Fibroblast of lung (primary cell): ENCODE data around the gene PCDHA6. TPM values are rescaled to one million over a fixed set of nuclear protein-coding genes. Genes with fewer than 3 reads are reported as not detected.
A peak's percentile ranks its signal among the peaks of the same experiment; 100 is the strongest.
"Not testable (repeated sequence)": the region's sequence is repeated elsewhere in the genome, so short reads cannot be mapped to it uniquely, and the experiment has no call there.

ENCODE experiments used
- DNase-seq, 2 donors: peaks; one replicate each; pipeline versions ENCODE4 v3.0.0 to v3.0.0-alpha.2; 2010; ENCODE audit warnings: low read depth in 2 of 2
- H2AFZ ChIP-seq: 2 replicates; pipeline ENCODE4 v1.5.1; 2012; ENCODE audit warnings: low read length, control low read depth, inconsistent platforms
- H3K27ac ChIP-seq: 2 replicates; pipeline ENCODE4 v1.5.1; 2011; ENCODE audit warnings: low read length, control low read depth; ENCODE audit not compliant: insufficient read depth
- H3K27me3 ChIP-seq: 2 replicates; pipeline ENCODE4 v1.5.1; 2011; ENCODE audit warnings: mild to moderate bottlenecking, low read length; ENCODE audit not compliant: control insufficient read depth, insufficient read depth
- H3K36me3 ChIP-seq: 2 replicates; pipeline ENCODE4 v1.5.1; 2011; ENCODE audit warnings: low read length; ENCODE audit not compliant: control insufficient read depth, insufficient read depth
- H3K4me1 ChIP-seq: 2 replicates; pipeline ENCODE4 v1.5.1; 2011; ENCODE audit warnings: low read length; ENCODE audit not compliant: control insufficient read depth, insufficient read depth; ENCODE audit errors: extremely low read depth
- H3K4me2 ChIP-seq: 2 replicates; pipeline ENCODE4 v1.5.1; 2011; ENCODE audit warnings: low read length, control low read depth; ENCODE audit not compliant: insufficient read depth; ENCODE audit errors: extremely low read depth
- H3K4me3 ChIP-seq, 4 experiments: fragments of 200-600 bp in 1 of 4; sonication (generic) in 1 of 4; replicated peaks in 1 of 4; 2 replicates each; pipeline ENCODE4 v1.5.1; 2011 to 2016; ENCODE audit warnings: low read length in 4 of 4, low read depth in 3 of 4, mild to moderate bottlenecking in 3 of 4, control low read depth in 2 of 4, inconsistent platforms in 1 of 4, mixed read lengths in 1 of 4; ENCODE audit not compliant: insufficient read depth in 1 of 4; ENCODE audit errors: control extremely low read depth in 1 of 4
- H3K79me2 ChIP-seq: 2 replicates; pipeline ENCODE4 v1.5.1; 2012; ENCODE audit warnings: mild to moderate bottlenecking, low read length, inconsistent platforms; ENCODE audit not compliant: control insufficient read depth, insufficient read depth
- H3K9ac ChIP-seq: 2 replicates; pipeline ENCODE4 v1.5.1; 2011; ENCODE audit warnings: mild to moderate bottlenecking, low read length, control low read depth; ENCODE audit not compliant: insufficient read depth
- H3K9me3 ChIP-seq: 2 replicates; pipeline ENCODE4 v1.5.1; 2012; ENCODE audit warnings: low read depth, low read length; ENCODE audit not compliant: control insufficient read depth, insufficient read depth
- H4K20me1 ChIP-seq: 2 replicates; pipeline ENCODE4 v1.5.1; 2011; ENCODE audit warnings: low read length; ENCODE audit not compliant: control insufficient read depth, insufficient read depth; ENCODE audit errors: extremely low read depth
- EZH2 ChIP-seq: IDR thresholded peaks from 2 replicates; pipeline ENCODE4 v1.5.1; 2012; ENCODE audit warnings: low read length, control low read depth, mild to moderate bottlenecking; ENCODE audit errors: missing control alignments
- polyA plus RNA-seq, 2 donors: library from polyadenylated mRNA; depleted of rRNA in 1 of 2; stranded (reverse) in 1 of 2; unstranded in 1 of 2; fragments of >200 nt; gene quantifications; 2 replicates each; pipeline ENCODE4 v1.2.1, GENCODE V29; 2011 to 2012; ENCODE audit warnings: missing spikeins in 1 of 2
- total RNA-seq: library from RNA; depleted of rRNA; stranded (reverse); fragments of >200 nt; gene quantifications from 2 replicates; pipeline ENCODE4 v1.2.1, GENCODE V29; 2014
- TF ChIP-seq, protein P1 (sequence below), 2 donors: IDR thresholded peaks in 1 of 2; conservative IDR thresholded peaks in 1 of 2; 1 replicate in 1 of 2; 2 replicates in 1 of 2; pipeline ENCODE4 v1.5.1; 2011 to 2012; ENCODE audit warnings: low read length in 2 of 2, control low read depth in 1 of 2, inconsistent platforms in 1 of 2, low read depth in 1 of 2, mild to moderate bottlenecking in 1 of 2

PCDHA6 gene
- total and polyA plus RNA-seq, 2 donors (not counting 1 experiment from before 2014, with no cell fraction given): 2.8 to 3.6 TPM

- Histone ChIP-seq H4K20me1 (no peaks in the 10 kb centered on the region), H3K9ac (no peak within 1 kb of the TSS), H3K4me2 (no peak within 1 kb of the TSS), H3K4me1 (no peaks in the 10 kb centered on the region), H3K36me3 (no peaks in the 10 kb centered on the region), H3K79me2 (no peaks in the 10 kb centered on the region), H3K27me3 (no peaks in the 10 kb centered on the region), H3K4me3 (no peak within 1 kb of the TSS), H3K27ac (no peak within 1 kb of the TSS), H2AFZ (no peak within 1 kb of the TSS), H3K9me3 (no peaks in the 10 kb centered on the region)
- TF ChIP-seq, protein P1, sequence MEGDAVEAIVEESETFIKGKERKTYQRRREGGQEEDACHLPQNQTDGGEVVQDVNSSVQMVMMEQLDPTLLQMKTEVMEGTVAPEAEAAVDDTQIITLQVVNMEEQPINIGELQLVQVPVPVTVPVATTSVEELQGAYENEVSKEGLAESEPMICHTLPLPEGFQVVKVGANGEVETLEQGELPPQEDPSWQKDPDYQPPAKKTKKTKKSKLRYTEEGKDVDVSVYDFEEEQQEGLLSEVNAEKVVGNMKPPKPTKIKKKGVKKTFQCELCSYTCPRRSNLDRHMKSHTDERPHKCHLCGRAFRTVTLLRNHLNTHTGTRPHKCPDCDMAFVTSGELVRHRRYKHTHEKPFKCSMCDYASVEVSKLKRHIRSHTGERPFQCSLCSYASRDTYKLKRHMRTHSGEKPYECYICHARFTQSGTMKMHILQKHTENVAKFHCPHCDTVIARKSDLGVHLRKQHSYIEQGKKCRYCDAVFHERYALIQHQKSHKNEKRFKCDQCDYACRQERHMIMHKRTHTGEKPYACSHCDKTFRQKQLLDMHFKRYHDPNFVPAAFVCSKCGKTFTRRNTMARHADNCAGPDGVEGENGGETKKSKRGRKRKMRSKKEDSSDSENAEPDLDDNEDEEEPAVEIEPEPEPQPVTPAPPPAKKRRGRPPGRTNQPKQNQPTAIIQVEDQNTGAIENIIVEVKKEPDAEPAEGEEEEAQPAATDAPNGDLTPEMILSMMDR (conservative IDR thresholded peaks at IDR 0.05 in 1 of 2, IDR thresholded peaks at IDR 0.05 in 1 of 2; ENCODE audit: low read depth in 1 of 2, low read length in 2 of 2): peak in 1 of 2 donors; percentile 10
- no peak for TF ChIP-seq EZH2
- DNase-seq: no peak
These were observed 13.5 kb downstream of the PCDHA6 start, which contains the start of gene PCDHA8 for GRCh38 chr5:140840978-140841962. Gene PCDHA8, plus strand, starts transcription at chr5:140841187. Its CDS starts 135 bp downstream, at chr5:140841322.

DNA sequence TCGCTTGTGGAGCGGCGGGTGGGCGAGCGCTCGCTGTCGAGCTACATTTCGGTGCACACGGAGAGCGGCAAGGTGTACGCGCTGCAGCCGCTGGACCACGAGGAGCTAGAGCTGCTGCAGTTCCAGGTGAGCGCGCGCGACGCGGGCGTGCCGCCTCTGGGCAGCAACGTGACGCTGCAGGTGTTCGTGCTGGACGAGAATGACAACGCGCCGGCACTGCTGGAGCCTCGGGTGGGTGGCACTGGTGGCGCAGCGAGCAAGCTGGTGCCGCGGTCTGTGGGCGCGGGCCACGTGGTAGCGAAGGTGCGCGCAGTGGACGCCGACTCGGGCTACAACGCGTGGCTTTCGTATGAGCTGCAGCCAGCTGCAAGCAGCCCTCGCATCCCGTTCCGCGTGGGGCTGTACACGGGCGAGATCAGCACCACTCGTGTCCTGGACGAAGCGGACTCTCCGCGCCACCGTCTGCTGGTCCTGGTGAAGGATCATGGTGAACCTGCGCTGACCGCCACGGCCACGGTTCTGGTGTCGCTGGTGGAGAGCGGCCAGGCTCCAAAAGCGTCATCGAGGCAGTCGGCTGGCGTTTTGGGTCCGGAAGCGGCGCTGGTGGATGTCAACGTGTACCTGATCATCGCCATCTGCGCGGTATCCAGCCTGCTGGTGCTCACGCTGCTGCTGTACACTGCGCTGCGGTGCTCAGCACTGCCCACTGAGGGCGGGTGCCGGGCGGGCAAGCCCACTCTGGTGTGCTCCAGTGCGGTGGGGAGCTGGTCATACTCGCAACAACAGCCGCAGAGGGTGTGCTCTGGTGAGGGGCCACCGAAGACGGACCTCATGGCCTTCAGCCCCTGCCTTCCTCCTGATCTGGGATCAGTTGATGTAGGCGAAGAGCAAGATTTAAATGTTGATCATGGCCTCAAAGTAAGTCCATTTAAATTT lies 15.3 kb downstream of the PCDHA6 start:
- H3K27ac ChIP-seq: no peak overlapping the region
- no peaks in the 10 kb centered on the region for H3K79me2 ChIP-seq
- no peaks in the 10 kb centered on the region for H3K4me1 ChIP-seq
- H3K36me3 ChIP-seq: no peaks in the 10 kb centered on the region
- H3K4me3 ChIP-seq: no peak overlapping the region
- H3K9ac ChIP-seq: no peak overlapping the region
- H3K27me3 ChIP-seq: no peaks in the 10 kb centered on the region
- TF ChIP-seq, protein P1 (conservative IDR thresholded peaks at IDR 0.05 in 1 of 2, IDR thresholded peaks at IDR 0.05 in 1 of 2; ENCODE audit: low read depth in 1 of 2, low read length in 2 of 2): no peak
- TF ChIP-seq EZH2: no peak
- no peak overlapping the region for H3K4me2 ChIP-seq
- H3K9me3 ChIP-seq: no peaks in the 10 kb centered on the region
- no peak overlapping the region for H2AFZ ChIP-seq
- no peaks in the 10 kb centered on the region for H4K20me1 ChIP-seq
- DNase-seq: no peak

GRCh38 chr5:140848139-140849102 lies 20.7 kb downstream of the PCDHA6 start, which contains the start of gene PCDHA9:
Gene PCDHA9, plus strand, starts transcription at chr5:140848382. Its CDS starts 114 bp downstream, at chr5:140848496.
- H3K4me1 ChIP-seq, H3K4me2 ChIP-seq, H3K9ac ChIP-seq, H2AFZ ChIP-seq, H3K79me2 ChIP-seq, H4K20me1 ChIP-seq, H3K36me3 ChIP-seq, H3K27me3 ChIP-seq, H3K9me3 ChIP-seq, H3K27ac ChIP-seq, H3K4me3 ChIP-seq: not testable (repeated sequence)
- DNase-seq: peak in 1 of 2 donors; percentile 9

DNA sequence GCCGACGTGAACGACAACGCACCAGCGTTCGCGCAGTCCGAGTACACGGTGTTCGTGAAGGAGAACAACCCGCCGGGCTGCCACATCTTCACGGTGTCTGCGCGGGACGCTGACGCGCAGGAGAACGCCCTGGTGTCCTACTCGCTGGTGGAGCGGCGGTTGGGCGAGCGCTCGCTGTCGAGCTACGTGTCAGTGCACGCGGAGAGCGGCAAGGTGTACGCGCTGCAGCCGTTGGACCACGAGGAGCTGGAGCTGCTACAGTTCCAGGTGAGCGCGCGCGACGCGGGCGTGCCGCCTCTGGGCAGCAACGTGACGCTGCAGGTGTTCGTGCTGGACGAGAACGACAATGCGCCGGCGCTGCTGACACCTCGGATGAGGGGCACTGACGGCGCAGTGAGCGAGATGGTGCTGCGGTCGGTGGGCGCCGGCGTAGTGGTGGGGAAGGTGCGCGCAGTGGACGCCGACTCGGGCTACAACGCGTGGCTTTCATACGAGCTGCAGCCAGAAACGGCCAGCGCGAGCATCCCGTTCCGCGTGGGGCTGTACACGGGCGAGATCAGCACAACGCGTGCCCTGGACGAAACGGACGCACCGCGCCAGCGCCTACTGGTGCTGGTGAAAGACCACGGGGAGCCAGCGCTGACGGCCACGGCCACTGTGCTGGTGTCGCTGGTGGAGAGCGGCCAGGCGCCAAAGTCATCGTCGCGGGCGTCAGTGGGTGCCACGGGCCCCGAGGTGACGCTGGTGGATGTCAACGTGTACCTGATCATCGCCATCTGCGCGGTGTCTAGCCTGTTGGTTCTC lies 22.3 kb downstream of the PCDHA6 start:
- DNase-seq, H3K27ac ChIP-seq, H3K4me1 ChIP-seq, H3K36me3 ChIP-seq, H3K9ac ChIP-seq, H3K4me2 ChIP-seq, H4K20me1 ChIP-seq, H3K79me2 ChIP-seq, H3K4me3 ChIP-seq, H3K9me3 ChIP-seq, H2AFZ ChIP-seq, H3K27me3 ChIP-seq: not testable (repeated sequence)
